Endothelial cell of umbilical vein (primary cell): ENCODE results near the gene RAB6B. TPM values are rescaled to one million over a fixed set of nuclear protein-coding genes. Genes with fewer than 3 reads are reported as not detected.

Source experiments
- BruUV-seq: library from RNA; stranded (reverse); fragments of 400-500 nt; replicated peaks from 2 replicates; lab custom pipeline; 2021; lab: Mats Ljungman, UMichigan
- CTCF ChIA-PET: fragments of 300-600, 350-600 bp; sonication (Branson Sonifier 250); formaldehyde crosslinking; loops from one replicate; lab custom pipeline; 2021; ENCODE audit warnings: antibody characterized with exemption, inconsistent platforms; lab: Charles Lee
- POLR2A ChIA-PET: fragments of 300-600, 350-600 bp; sonication (Branson Sonifier 250); formaldehyde crosslinking; loops from one replicate; lab custom pipeline; 2021; ENCODE audit warnings: antibody characterized with exemption, inconsistent platforms; lab: Charles Lee
- DNase-seq: peaks from one replicate; pipeline ENCODE4 v3.0.0-alpha.2; 2011; ENCODE audit warnings: low read depth, low spot score
- FAIRE-seq: peaks from 2 replicates; lab custom pipeline; 2011; peaks lifted over from hg19 to GRCh38; lab: Jason Lieb, UNC
- H2AFZ ChIP-seq: 2 replicates; pipeline ENCODE4 v1.6.0; 2012; ENCODE audit warnings: low read depth, low read length, control low read depth, inconsistent platforms
- H3K27ac ChIP-seq: 2 replicates; pipeline ENCODE4 v1.5.1; 2011; ENCODE audit warnings: low read depth, mild to moderate bottlenecking, control low read depth, low read length, moderate library complexity; ENCODE audit not compliant: insufficient read depth
- H3K27me3 ChIP-seq, 2 experiments: 2 replicates each; pipeline versions ENCODE4 v1.6.0 to v1.6.1; 2011; ENCODE audit warnings: low read length in 2 of 2, mixed read lengths in 1 of 2; ENCODE audit not compliant: control insufficient read depth in 2 of 2, insufficient read depth in 2 of 2
- H3K36me3 ChIP-seq, 2 experiments: 2 replicates in 1 of 2; 3 replicates in 1 of 2; pipeline ENCODE4 v1.5.1; 2011; ENCODE audit warnings: low read length in 2 of 2, mild to moderate bottlenecking in 1 of 2, moderate library complexity in 1 of 2; ENCODE audit not compliant: control insufficient read depth in 2 of 2, insufficient read depth in 2 of 2; ENCODE audit errors: extremely low read depth in 1 of 2
- H3K4me1 ChIP-seq: 3 replicates; pipeline ENCODE4 v1.5.1; 2011; ENCODE audit warnings: mild to moderate bottlenecking, low read length; ENCODE audit not compliant: control insufficient read depth, insufficient read depth; ENCODE audit errors: extremely low read depth
- H3K4me2 ChIP-seq: 2 replicates; pipeline ENCODE4 v1.6.1; 2011; ENCODE audit warnings: low read length, control low read depth, mixed read lengths; ENCODE audit not compliant: insufficient read depth
- H3K4me3 ChIP-seq, 3 experiments: fragments of 200-600 bp in 1 of 3; sonication (generic), shearing (Covaris generic) in 1 of 3; replicated peaks in 1 of 3; 2 replicates each; pipeline ENCODE4 v1.5.1; 2011 to 2016; ENCODE audit warnings: control low read depth in 3 of 3, low read length in 3 of 3, mild to moderate bottlenecking in 2 of 3, inconsistent platforms in 1 of 3, low read depth in 1 of 3, moderate library complexity in 1 of 3; ENCODE audit not compliant: insufficient read depth in 1 of 3
- H3K79me2 ChIP-seq: 2 replicates; pipeline ENCODE4 v1.6.0; 2012; ENCODE audit warnings: low read length, inconsistent platforms; ENCODE audit not compliant: control insufficient read depth, insufficient read depth
- H3K9ac ChIP-seq: replicated peaks from 2 replicates; pipeline ENCODE3; 2011; ENCODE audit warnings: low read length, control low read depth; ENCODE audit not compliant: insufficient read depth; ENCODE audit errors: extremely low read depth
- H3K9me1 ChIP-seq: replicated peaks from 3 replicates; pipeline ENCODE4 v1.6.0; 2011; ENCODE audit warnings: mild to moderate bottlenecking, low read length; ENCODE audit not compliant: control insufficient read depth, insufficient read depth; ENCODE audit errors: extremely low read depth
- H3K9me3 ChIP-seq: replicated peaks from 2 replicates; pipeline ENCODE4 v1.5.1; 2012; ENCODE audit warnings: low read length, inconsistent platforms; ENCODE audit not compliant: control insufficient read depth, insufficient read depth
- H4K20me1 ChIP-seq: replicated peaks from 2 replicates; pipeline ENCODE3; 2011; ENCODE audit warnings: mild to moderate bottlenecking, low read length; ENCODE audit not compliant: control insufficient read depth, insufficient read depth; ENCODE audit errors: extremely low read depth
- EZH2 ChIP-seq: IDR thresholded peaks from 2 replicates; pipeline ENCODE4 v1.6.1; 2012; ENCODE audit warnings: borderline replicate concordance, low read depth, mild to moderate bottlenecking, moderate library complexity, low read length, inconsistent platforms; ENCODE audit not compliant: severe bottlenecking
- FOS ChIP-seq: IDR thresholded peaks from 2 replicates; pipeline ENCODE4 v1.6.1; 2011; ENCODE audit warnings: mild to moderate bottlenecking, low read length, moderate library complexity, borderline replicate concordance; ENCODE audit not compliant: insufficient read depth
- GATA2 ChIP-seq: IDR thresholded peaks from 2 replicates; pipeline ENCODE4 v1.7.0; 2011; ENCODE audit warnings: low read depth, mild to moderate bottlenecking, moderate library complexity, mixed read lengths, low read length; ENCODE audit not compliant: insufficient read length, insufficient read depth
- JUN ChIP-seq: IDR thresholded peaks from 2 replicates; pipeline ENCODE4 v1.6.1; 2011; ENCODE audit warnings: borderline replicate concordance, low read depth; ENCODE audit not compliant: insufficient read length, insufficient read depth
- MAX ChIP-seq: IDR thresholded peaks from 2 replicates; pipeline ENCODE4 v1.6.1; 2011; ENCODE audit not compliant: insufficient read depth, insufficient read length
- MYC ChIP-seq: IDR thresholded peaks from one replicate; pipeline ENCODE4 v1.6.1; 2011; ENCODE audit warnings: mild to moderate bottlenecking, low read depth, low read length
- POLR2A ChIP-seq: IDR thresholded peaks from 2 replicates; pipeline ENCODE4 v1.6.1; 2012; ENCODE audit warnings: low read depth, mild to moderate bottlenecking, control low read depth, low read length
- POLR2AphosphoS5 ChIP-seq: IDR thresholded peaks from 2 replicates; pipeline ENCODE4 v1.6.1; 2012; ENCODE audit warnings: low read depth, mild to moderate bottlenecking, control low read depth, low read length, moderate library complexity; ENCODE audit not compliant: insufficient read depth
- dilution Hi-C: fragments of 300-500 bp; cut with MboI; formaldehyde crosslinking; loops from one replicate; pipeline ENCODE4 v1.15.0; 2019; ENCODE audit warnings: low sequenced_read_pairs; ENCODE audit not compliant: extremely low pct_ligation_motif_present
- intact Hi-C: fragments of 100-400 bp; cut with micrococcal nuclease; formaldehyde crosslinking; loops from one replicate; pipeline ENCODE4 v1.10.0; 2022
- polyA plus RNA-seq, 4 experiments: library from polyadenylated mRNA; depleted of rRNA in 3 of 4; stranded (reverse) in 3 of 4; unstranded in 1 of 4; fragments of >200 nt; gene quantifications; 2 replicates each; pipeline versions ENCODE4 v1.2.1 to v1.2.3, GENCODE V29; 2011 to 2012; ENCODE audit warnings: missing spikeins in 1 of 4
- total RNA-seq: library from RNA; stranded (reverse); gene quantifications from 2 replicates; pipeline ENCODE4 v1.2.3, GENCODE V29; 2021
- TF ChIP-seq, protein P1 (sequence below), 2 donors: IDR thresholded peaks; 1 replicate in 1 of 2; 2 replicates in 1 of 2; pipeline ENCODE4 v1.5.1; 2011; ENCODE audit warnings: low read length in 2 of 2, mild to moderate bottlenecking in 2 of 2, moderate library complexity in 2 of 2, control low read depth in 1 of 2, inconsistent platforms in 1 of 2, low read depth in 1 of 2; ENCODE audit not compliant: insufficient read depth in 1 of 2; ENCODE audit errors: extremely low read depth in 1 of 2

RAB6B gene
- total and polyA plus RNA-seq, 2 donors (not counting 3 experiments of a cell fraction or from before 2014, with no cell fraction given) = 1.7 to 6.7 TPM

DNA sequence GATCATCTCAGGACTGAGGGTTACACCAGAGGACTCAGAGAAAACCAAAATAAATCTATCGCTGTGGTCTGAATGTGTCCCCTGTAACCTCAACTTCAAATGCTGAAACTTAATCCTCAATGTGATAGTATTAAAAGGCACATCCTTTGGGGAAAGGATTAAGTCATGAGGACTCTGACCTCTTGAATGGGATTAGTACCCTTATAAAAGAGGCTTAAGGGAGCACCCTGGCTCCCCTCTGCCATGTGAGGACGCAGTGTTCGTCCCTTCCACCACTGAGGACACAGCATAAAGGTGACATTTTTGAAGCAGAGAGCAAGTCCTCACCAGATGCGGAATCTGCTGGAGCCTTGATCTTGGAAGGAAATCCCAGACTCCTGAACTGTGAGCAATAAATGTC lies 50.6 kb downstream of the RAB6B start:
- POLR2A ChIA-PET = no interaction called here
- Histone ChIP-seq H3K4me2 (no peak overlapping the region), H4K20me1 (no peaks in the 10 kb centered on the region), H3K9me1 (no peaks in the 10 kb centered on the region), H3K27ac (no peak overlapping the region), H3K4me3 (no peak overlapping the region), H3K4me1 (no peaks in the 10 kb centered on the region), H3K36me3 (no peaks in the 10 kb centered on the region), H3K9ac (no peak overlapping the region), H3K9me3 (no peaks in the 10 kb centered on the region), H2AFZ (no peak overlapping the region), H3K27me3 (peaks cover 0 to 2% of the 10 kb centered on the region in 2 experiments), H3K79me2 (no peaks in the 10 kb centered on the region)
- CTCF ChIA-PET = no interaction called here
- no peak for FAIRE-seq
- TF ChIP-seq MYC (no peak), POLR2AphosphoS5 (no peak), GATA2 (no peak), JUN (no peak), FOS (no peak), EZH2 (no peak), MAX (no peak), POLR2A (no peak)
- TF ChIP-seq, protein P1, sequence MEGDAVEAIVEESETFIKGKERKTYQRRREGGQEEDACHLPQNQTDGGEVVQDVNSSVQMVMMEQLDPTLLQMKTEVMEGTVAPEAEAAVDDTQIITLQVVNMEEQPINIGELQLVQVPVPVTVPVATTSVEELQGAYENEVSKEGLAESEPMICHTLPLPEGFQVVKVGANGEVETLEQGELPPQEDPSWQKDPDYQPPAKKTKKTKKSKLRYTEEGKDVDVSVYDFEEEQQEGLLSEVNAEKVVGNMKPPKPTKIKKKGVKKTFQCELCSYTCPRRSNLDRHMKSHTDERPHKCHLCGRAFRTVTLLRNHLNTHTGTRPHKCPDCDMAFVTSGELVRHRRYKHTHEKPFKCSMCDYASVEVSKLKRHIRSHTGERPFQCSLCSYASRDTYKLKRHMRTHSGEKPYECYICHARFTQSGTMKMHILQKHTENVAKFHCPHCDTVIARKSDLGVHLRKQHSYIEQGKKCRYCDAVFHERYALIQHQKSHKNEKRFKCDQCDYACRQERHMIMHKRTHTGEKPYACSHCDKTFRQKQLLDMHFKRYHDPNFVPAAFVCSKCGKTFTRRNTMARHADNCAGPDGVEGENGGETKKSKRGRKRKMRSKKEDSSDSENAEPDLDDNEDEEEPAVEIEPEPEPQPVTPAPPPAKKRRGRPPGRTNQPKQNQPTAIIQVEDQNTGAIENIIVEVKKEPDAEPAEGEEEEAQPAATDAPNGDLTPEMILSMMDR (IDR thresholded peaks at IDR 0.05; ENCODE audit: extremely low read depth in 1 of 2, insufficient read depth in 1 of 2, low read depth in 1 of 2, low read length in 2 of 2) = no peak
- DNase-seq = no peak
- dilution Hi-C loops (no loop called here), intact Hi-C loops (no loop called here)
- no TSS peak for BruUV-seq
